ENCODE measurements around the gene WNT9B. TPM values are rescaled to one million over a fixed set of nuclear protein-coding genes. Genes with fewer than 3 reads are reported as not detected.

WNT9B gene
- total and polyA plus RNA-seq, 2 of the 13 experiments (the other 11 are each of a cell fraction or from before 2014, with no cell fraction given), result not detected

DNA sequence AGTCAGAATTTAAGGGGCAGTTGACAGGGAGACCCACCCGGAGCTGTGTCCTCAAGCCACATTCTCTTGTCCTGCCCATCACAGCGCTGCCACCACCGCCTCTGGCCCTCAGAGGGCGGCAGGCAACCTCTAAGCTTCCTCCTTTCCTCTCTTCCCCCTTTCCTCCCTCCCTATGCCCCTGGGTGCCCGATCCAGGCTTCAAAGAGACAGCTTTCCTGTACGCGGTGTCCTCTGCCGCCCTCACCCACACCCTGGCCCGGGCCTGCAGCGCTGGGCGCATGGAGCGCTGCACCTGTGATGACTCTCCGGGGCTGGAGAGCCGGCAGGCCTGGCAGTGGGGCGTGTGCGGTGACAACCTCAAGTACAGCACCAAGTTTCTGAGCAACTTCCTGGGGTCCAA lies 23.5 kb downstream of the WNT9B start:
- ChIA-PET POLR2A (no interaction called here), CTCF (ENCODE audit: low intra/inter-chr PET ratio, low total read pairs) (interaction anchor here (0.8 kb wide), 1 partner anchor 33 kb away, joined by 3 read pairs; no protein-coding TSS in a partner anchor)

More for the DNA sequence above, 23.5 kb downstream of the WNT9B start:
- 60% methylated on average over 16 of the region's 16 CpGs for WGBS (ENCODE audit: low lambda C conversion rate)
- Histone ChIP-seq H3K4me3 (replicated peaks in 1 of 3; ENCODE audit: insufficient read depth in 1 of 3, low read depth in 2 of 3, low read length in 3 of 3) (no peak overlapping the region), H3K9ac (ENCODE audit: insufficient read depth, low read depth, low read length) (no peak overlapping the region), H3K36me3 (replicated peaks in 1 of 2; ENCODE audit: control insufficient read depth in 1 of 2, insufficient read depth in 2 of 2, low read length in 2 of 2) (no peaks in the 10 kb centered on the region), H3K27ac (ENCODE audit: extremely low read length, insufficient read depth, low read length) (no peak overlapping the region), H2AFZ (ENCODE audit: low read length) (no peak overlapping the region), H4K20me1 (ENCODE audit: insufficient read depth, low read length) (no peaks in the 10 kb centered on the region), H3K4me1 (ENCODE audit: insufficient read depth, low read length) (peaks cover 52% of the 10 kb centered on the region), H3K27me3 (ENCODE audit: control insufficient read depth in 1 of 2, insufficient read depth in 2 of 2, low read length in 2 of 2) (peaks cover 7 to 39% of the 10 kb centered on the region in 2 experiments), H3K4me2 (ENCODE audit: low read depth, low read length) (no peak overlapping the region), H3K79me2 (ENCODE audit: insufficient read depth, low read length) (no peaks in the 10 kb centered on the region), H3K9me3 (ENCODE audit: low read length) (no peaks in the 10 kb centered on the region)
- no peak for DNase-seq (ENCODE audit: low spot score)
- no peak for ATAC-seq
- intact Hi-C loops (cut with micrococcal nuclease; ENCODE audit: unreplicated experiment), result loop anchor here (5.0 kb wide), 1 partner anchor 33 kb away; no protein-coding TSS in a partner anchor
- TF ChIP-seq HNRNPL (IDR thresholded peaks at IDR 0.05; ENCODE audit: low read depth, low read length), result peak; percentile 79
- TF ChIP-seq, protein P1, sequence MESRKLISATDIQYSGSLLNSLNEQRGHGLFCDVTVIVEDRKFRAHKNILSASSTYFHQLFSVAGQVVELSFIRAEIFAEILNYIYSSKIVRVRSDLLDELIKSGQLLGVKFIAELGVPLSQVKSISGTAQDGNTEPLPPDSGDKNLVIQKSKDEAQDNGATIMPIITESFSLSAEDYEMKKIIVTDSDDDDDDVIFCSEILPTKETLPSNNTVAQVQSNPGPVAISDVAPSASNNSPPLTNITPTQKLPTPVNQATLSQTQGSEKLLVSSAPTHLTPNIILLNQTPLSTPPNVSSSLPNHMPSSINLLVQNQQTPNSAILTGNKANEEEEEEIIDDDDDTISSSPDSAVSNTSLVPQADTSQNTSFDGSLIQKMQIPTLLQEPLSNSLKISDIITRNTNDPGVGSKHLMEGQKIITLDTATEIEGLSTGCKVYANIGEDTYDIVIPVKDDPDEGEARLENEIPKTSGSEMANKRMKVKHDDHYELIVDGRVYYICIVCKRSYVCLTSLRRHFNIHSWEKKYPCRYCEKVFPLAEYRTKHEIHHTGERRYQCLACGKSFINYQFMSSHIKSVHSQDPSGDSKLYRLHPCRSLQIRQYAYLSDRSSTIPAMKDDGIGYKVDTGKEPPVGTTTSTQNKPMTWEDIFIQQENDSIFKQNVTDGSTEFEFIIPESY (CRISPR knock-in tag; IDR thresholded peaks at IDR 0.05), result peak; percentile 62; the same call in 1 of the 2 replicates
- TF ChIP-seq, protein P2, sequence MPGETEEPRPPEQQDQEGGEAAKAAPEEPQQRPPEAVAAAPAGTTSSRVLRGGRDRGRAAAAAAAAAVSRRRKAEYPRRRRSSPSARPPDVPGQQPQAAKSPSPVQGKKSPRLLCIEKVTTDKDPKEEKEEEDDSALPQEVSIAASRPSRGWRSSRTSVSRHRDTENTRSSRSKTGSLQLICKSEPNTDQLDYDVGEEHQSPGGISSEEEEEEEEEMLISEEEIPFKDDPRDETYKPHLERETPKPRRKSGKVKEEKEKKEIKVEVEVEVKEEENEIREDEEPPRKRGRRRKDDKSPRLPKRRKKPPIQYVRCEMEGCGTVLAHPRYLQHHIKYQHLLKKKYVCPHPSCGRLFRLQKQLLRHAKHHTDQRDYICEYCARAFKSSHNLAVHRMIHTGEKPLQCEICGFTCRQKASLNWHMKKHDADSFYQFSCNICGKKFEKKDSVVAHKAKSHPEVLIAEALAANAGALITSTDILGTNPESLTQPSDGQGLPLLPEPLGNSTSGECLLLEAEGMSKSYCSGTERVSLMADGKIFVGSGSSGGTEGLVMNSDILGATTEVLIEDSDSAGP (CRISPR knock-in tag; IDR thresholded peaks at IDR 0.05; ENCODE audit: borderline replicate concordance), result 0 out of 2 replicates have a peak, but pooled peaks have one; percentile 27
- no peak for TF ChIP-seq PRMT3 (CRISPR knock-in tag; IDR thresholded peaks at IDR 0.05; ENCODE audit: borderline replicate concordance, low read depth)
- TF ChIP-seq, protein P3, sequence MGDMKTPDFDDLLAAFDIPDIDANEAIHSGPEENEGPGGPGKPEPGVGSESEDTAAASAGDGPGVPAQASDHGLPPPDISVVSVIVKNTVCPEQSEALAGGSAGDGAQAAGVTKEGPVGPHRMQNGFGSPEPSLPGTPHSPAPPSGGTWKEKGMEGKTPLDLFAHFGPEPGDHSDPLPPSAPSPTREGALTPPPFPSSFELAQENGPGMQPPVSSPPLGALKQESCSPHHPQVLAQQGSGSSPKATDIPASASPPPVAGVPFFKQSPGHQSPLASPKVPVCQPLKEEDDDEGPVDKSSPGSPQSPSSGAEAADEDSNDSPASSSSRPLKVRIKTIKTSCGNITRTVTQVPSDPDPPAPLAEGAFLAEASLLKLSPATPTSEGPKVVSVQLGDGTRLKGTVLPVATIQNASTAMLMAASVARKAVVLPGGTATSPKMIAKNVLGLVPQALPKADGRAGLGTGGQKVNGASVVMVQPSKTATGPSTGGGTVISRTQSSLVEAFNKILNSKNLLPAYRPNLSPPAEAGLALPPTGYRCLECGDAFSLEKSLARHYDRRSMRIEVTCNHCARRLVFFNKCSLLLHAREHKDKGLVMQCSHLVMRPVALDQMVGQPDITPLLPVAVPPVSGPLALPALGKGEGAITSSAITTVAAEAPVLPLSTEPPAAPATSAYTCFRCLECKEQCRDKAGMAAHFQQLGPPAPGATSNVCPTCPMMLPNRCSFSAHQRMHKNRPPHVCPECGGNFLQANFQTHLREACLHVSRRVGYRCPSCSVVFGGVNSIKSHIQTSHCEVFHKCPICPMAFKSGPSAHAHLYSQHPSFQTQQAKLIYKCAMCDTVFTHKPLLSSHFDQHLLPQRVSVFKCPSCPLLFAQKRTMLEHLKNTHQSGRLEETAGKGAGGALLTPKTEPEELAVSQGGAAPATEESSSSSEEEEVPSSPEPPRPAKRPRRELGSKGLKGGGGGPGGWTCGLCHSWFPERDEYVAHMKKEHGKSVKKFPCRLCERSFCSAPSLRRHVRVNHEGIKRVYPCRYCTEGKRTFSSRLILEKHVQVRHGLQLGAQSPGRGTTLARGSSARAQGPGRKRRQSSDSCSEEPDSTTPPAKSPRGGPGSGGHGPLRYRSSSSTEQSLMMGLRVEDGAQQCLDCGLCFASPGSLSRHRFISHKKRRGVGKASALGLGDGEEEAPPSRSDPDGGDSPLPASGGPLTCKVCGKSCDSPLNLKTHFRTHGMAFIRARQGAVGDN (CRISPR knock-in tag; IDR thresholded peaks at IDR 0.05), result peak; percentile 24; the same call in 1 of the 2 replicates
- 0 out of 2 replicates have a peak, but pooled peaks have one; percentile 26 for TF ChIP-seq NFE2L1 (CRISPR knock-in tag; IDR thresholded peaks at IDR 0.05; ENCODE audit: borderline replicate concordance)
- no TSS peak for BruUV-seq (replicated peaks)
- no peak for FAIRE-seq
- in situ Hi-C loops (cut with HindIII; ENCODE audit: extremely low pct_ligation_motif_present, low pct_unique_long_range_greater_than_20kb), result loop anchor here (5.0 to 10.0 kb wide), 2 partner anchors 38 to 60 kb away; no protein-coding TSS in a partner anchor
